ENCODE data around the gene LRP1B. TPM values are rescaled to one million over a fixed set of nuclear protein-coding genes. Genes with fewer than 3 reads are reported as not detected.

Gene LRP1B
- total and polyA plus RNA-seq, 2 of the 8 experiments (the other 6 are each of a cell fraction or from before 2014, with no cell fraction given) = 0.03 TPM; not detected in 1

- no peak overlapping the region for H3K14ac ChIP-seq (ENCODE audit: insufficient read length)
- no peaks in the 10 kb centered on the region for H3K4me1 ChIP-seq (replicated peaks in 1 of 4; ENCODE audit: control insufficient read depth in 3 of 4, insufficient read depth in 4 of 4, low read length in 3 of 4)
- H3K27me3 ChIP-seq (replicated peaks in 1 of 4; ENCODE audit: control insufficient read depth in 3 of 4, extremely low read depth in 1 of 4, insufficient read depth in 3 of 4, low read length in 3 of 4) = no peaks in the 10 kb centered on the region
- H2AK5ac ChIP-seq (ENCODE audit: low read depth, low read length) = no peak overlapping the region
- no peak overlapping the region for H2BK15ac ChIP-seq (ENCODE audit: low read length)
- H3K9ac ChIP-seq (replicated peaks in 1 of 4; ENCODE audit: extremely low read depth in 1 of 4, low read depth in 3 of 4, low read length in 3 of 4) = no peak overlapping the region
- no peak overlapping the region for H2AFZ ChIP-seq (ENCODE audit: low read length)
- POLR2A ChIA-PET (ENCODE audit: partially characterized antibody) = no interaction called here
- no peak overlapping the region for H4K5ac ChIP-seq (ENCODE audit: insufficient read length, low read depth, low read length)
- H2BK5ac ChIP-seq (ENCODE audit: low read depth, low read length) = no peak overlapping the region
- TF ChIP-seq ATF2 (IDR thresholded peaks at IDR 0.05; ENCODE audit: low read length) (no peak), CBX5 (IDR thresholded peaks at IDR 0.05; ENCODE audit: low read depth, low read length) (no peak), NANOG (IDR thresholded peaks at IDR 0.05; ENCODE audit: insufficient read depth, low read depth, low read length, poor library complexity, severe bottlenecking) (no peak), TAF1 (IDR thresholded peaks at IDR 0.05; ENCODE audit: low read depth, low read length) (no peak), CHD1 (IDR thresholded peaks at IDR 0.05; ENCODE audit: low read depth, low read length) (no peak), TAF7 (optimal IDR thresholded peaks at IDR 0.05; ENCODE audit: borderline replicate concordance, low read depth, low read length) (no peak), SIX5 (IDR thresholded peaks at IDR 0.05; ENCODE audit: low read depth, low read length) (no peak), KDM4A (IDR thresholded peaks at IDR 0.05; ENCODE audit: low read depth, low read length, severe bottlenecking) (no peak), RXRA (IDR thresholded peaks at IDR 0.05; ENCODE audit: insufficient read depth, low read depth, low read length) (no peak), GTF2F1 (IDR thresholded peaks at IDR 0.05; ENCODE audit: borderline replicate concordance, low read depth, low read length) (no peak), CHD2 (IDR thresholded peaks at IDR 0.05; ENCODE audit: low read length) (no peak), CEBPB (IDR thresholded peaks at IDR 0.05; ENCODE audit: low read depth, low read length) (no peak), TCF12 (IDR thresholded peaks at IDR 0.05; ENCODE audit: low read depth, low read length) (no peak)
- no peaks in the 10 kb centered on the region for H3K9me3 ChIP-seq (ENCODE audit: insufficient read depth in 2 of 2, low read depth in 1 of 2, low read length in 1 of 2)
- no peak overlapping the region for H3K18ac ChIP-seq (ENCODE audit: extremely low read depth, low read length)
- no peak overlapping the region for H4K8ac ChIP-seq (ENCODE audit: extremely low read depth, insufficient read depth, low read length)
- H3K27ac ChIP-seq (ENCODE audit: low read depth, low read length) = no peak overlapping the region
- no peak overlapping the region for H3K4ac ChIP-seq (replicated peaks; ENCODE audit: insufficient read length, low read depth, low read length)
- WGBS, 2 experiments (ENCODE audit: extremely low coverage in 1 of 2, insufficient coverage in 1 of 2, insufficient read length in 1 of 2, insufficient replicate concordance in 2 of 2, low coverage in 1 of 2, low lambda C conversion rate in 2 of 2, missing lambda C conversion rate in 1 of 2) = 100% methylated on average over 1 of the region's 1 CpG
- no peak overlapping the region for H2BK12ac ChIP-seq (ENCODE audit: low read depth, low read length)
- no peak overlapping the region for H2BK120ac ChIP-seq (replicated peaks; ENCODE audit: low read depth, low read length)
- no peaks in the 10 kb centered on the region for H4K20me1 ChIP-seq (replicated peaks in 1 of 2; ENCODE audit: control insufficient read depth in 1 of 2, insufficient read depth in 2 of 2, low read length in 2 of 2)
- H3K4me2 ChIP-seq (ENCODE audit: insufficient read depth in 1 of 2, low read depth in 2 of 2, low read length in 2 of 2) = no peak overlapping the region
- no peaks in the 10 kb centered on the region for H3K23me2 ChIP-seq (ENCODE audit: low read depth, low read length)
- CTCF ChIA-PET (ENCODE audit: partially characterized antibody) = no interaction called here
- no peak overlapping the region for H3K56ac ChIP-seq (replicated peaks; ENCODE audit: insufficient read length, low read depth, low read length)
- no peaks in the 10 kb centered on the region for H3K79me2 ChIP-seq (ENCODE audit: control insufficient read depth in 1 of 2, insufficient read depth in 2 of 2, low read length in 2 of 2)
- FAIRE-seq = no peak
- H2BK20ac ChIP-seq (ENCODE audit: low read length) = no peak overlapping the region
- DNase-seq (ENCODE audit: low read depth in 1 of 2, low spot score in 2 of 2) = no peak
- H4K91ac ChIP-seq (replicated peaks; ENCODE audit: insufficient read length, low read length) = no peak overlapping the region
- H3K4me3 ChIP-seq (ENCODE audit: extremely low read depth in 1 of 4, insufficient read depth in 2 of 4, low read depth in 3 of 4, low read length in 4 of 4) = no peak overlapping the region
- H3K79me1 ChIP-seq (ENCODE audit: low read depth, low read length) = no peaks in the 10 kb centered on the region
- H3K36me3 ChIP-seq (ENCODE audit: control insufficient read depth in 2 of 4, insufficient read depth in 4 of 4, low read length in 3 of 4) = no peaks in the 10 kb centered on the region
- no peak overlapping the region for H3K23ac ChIP-seq (ENCODE audit: insufficient read length)
These were observed 1075.3 kb downstream of the LRP1B start for GRCh38 chr2:141055531-141055930.

Data from H1 (cell line).